Upper lobe of left lung (tissue), 6 donors: ENCODE measurements around the gene MFSD2B. TPM values are rescaled to one million over a fixed set of nuclear protein-coding genes. Genes with fewer than 3 reads are reported as not detected.

Experiments used
- ATAC-seq, 2 donors: fragments of 200-7000 bp; cut with Tn5 transposase; one replicate each; pipeline ENCODE4 v1.9.1; 2022; ENCODE audit warnings: mild to moderate bottlenecking in 2 of 2, moderate library complexity in 2 of 2; ENCODE audit not compliant: low FRiP score in 2 of 2
- DNase-seq, 2 donors: peaks; one replicate each; pipeline ENCODE4 v3.0.0-alpha.2; 2019 to 2020
- H3K27ac ChIP-seq, 4 donors: fragments of 200-600 bp; sonication (generic); one replicate each; pipeline ENCODE4 v1.5.1; 2016 to 2019
- H3K27me3 ChIP-seq, 4 donors: fragments of 200-600 bp; sonication (generic); one replicate each; pipeline ENCODE4 v1.5.1; 2017 to 2019
- H3K36me3 ChIP-seq, 4 donors: fragments of 200-600 bp; sonication (generic); one replicate each; pipeline ENCODE4 v1.5.1; 2016 to 2019
- H3K4me1 ChIP-seq, 4 donors: fragments of 200-600 bp; sonication (generic); one replicate each; pipeline ENCODE4 v1.5.1; 2018 to 2019
- H3K4me3 ChIP-seq, 4 donors: fragments of 200-600 bp; sonication (generic); one replicate each; pipeline ENCODE4 v1.5.1; 2017 to 2019; ENCODE audit warnings: mild to moderate bottlenecking in 2 of 4, moderate library complexity in 1 of 4
- H3K9me3 ChIP-seq, 4 donors: fragments of 200-600 bp; sonication (generic); one replicate each; pipeline ENCODE4 v1.5.1; 2018 to 2019
- EP300 ChIP-seq, 4 donors: sonication (generic); formaldehyde crosslinking; IDR thresholded peaks; one replicate each; pipeline ENCODE4 v1.5.1; 2017; ENCODE audit warnings: antibody characterized with exemption in 4 of 4, control low read depth in 2 of 4
- POLR2A ChIP-seq, 4 donors: fragments of 450-650 bp; IDR thresholded peaks; one replicate each; pipeline ENCODE4 v1.5.1; 2016 to 2017; ENCODE audit warnings: antibody characterized with exemption in 4 of 4, mild to moderate bottlenecking in 2 of 4
- POLR2AphosphoS5 ChIP-seq, 2 donors: sonication (generic); formaldehyde crosslinking; IDR thresholded peaks; one replicate each; pipeline ENCODE4 v1.5.1; 2017; ENCODE audit warnings: antibody characterized with exemption in 2 of 2
- WGBS, 2 donors: methylation state at CpG; one replicate each; pipeline ENCODE4 v1.1.5; 2017 to 2018; 5-methylcytosine and 5-hydroxymethylcytosine counted together
- total RNA-seq, 6 donors: library from RNA; depleted of rRNA in 4 of 6; stranded (reverse); fragments of >200 nt in 4 of 6; gene quantifications; one replicate each; pipeline versions ENCODE4 v1.1.0 to v1.2.1, GENCODE V29; 2016 to 2021
- TF ChIP-seq, protein P1 (sequence below), 6 experiments: fragments of 450-650 bp in 4 of 6; fragments of 200-600 bp in 2 of 6; sonication (generic) in 2 of 6; IDR thresholded peaks; one replicate each; pipeline ENCODE4 v1.5.1; 2016 to 2019; ENCODE audit warnings: antibody characterized with exemption in 6 of 6
- donor health status: DM: no; HTN: no; CAD: no; lungs with moderate emphysema.
- donor health status: DM: no; HTN: yes; CAD: no; lungs with severe emphysema.

The MFSD2B gene, protein sequence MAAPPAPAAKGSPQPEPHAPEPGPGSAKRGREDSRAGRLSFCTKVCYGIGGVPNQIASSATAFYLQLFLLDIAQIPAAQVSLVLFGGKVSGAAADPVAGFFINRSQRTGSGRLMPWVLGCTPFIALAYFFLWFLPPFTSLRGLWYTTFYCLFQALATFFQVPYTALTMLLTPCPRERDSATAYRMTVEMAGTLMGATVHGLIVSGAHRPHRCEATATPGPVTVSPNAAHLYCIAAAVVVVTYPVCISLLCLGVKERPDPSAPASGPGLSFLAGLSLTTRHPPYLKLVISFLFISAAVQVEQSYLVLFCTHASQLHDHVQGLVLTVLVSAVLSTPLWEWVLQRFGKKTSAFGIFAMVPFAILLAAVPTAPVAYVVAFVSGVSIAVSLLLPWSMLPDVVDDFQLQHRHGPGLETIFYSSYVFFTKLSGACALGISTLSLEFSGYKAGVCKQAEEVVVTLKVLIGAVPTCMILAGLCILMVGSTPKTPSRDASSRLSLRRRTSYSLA
- total RNA-seq: 1 to 10 TPM in 1 of 6 donors, under 1 TPM in 4, not detected in 1; 0.40 to 1.8 (median 0.76) TPM

DNA sequence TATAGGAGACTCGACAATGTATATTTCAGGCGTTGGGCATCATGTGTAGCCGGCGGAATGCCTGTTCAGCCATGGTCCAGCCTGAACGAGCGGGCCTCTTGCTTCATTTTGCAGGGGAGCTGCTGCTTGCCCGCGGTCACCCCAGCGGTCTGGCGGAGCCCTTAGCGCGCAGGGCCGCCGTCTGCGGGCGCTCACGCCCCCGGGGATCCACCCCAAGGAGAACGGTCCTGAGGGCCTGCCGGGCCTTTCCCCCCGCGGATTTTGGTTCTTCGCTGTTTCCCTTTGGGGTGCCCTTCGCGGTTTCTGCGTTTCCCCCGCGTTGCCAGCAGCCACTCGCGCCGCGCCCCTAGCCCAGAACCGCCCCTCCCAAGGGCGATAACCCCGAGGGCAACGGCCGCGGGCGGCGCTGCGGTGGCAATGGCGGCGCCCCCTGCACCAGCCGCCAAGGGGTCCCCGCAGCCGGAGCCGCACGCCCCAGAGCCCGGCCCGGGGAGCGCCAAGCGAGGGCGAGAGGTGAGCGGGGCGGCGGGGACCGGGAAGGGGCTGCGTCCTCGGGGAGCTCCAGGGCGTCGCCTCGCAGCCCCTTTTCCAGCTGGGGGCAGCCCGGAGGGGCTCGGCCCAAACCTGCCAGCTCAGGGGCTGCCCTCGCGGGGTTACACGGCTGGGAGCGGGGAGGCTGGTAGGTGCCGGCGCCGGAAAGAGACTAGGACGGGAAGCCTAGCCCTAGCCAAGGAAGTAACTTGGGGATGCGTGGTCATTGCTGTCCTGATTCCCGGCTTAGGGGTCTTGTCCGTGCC is at the start of gene MFSD2B:
TSS of gene MFSD2B (plus strand) at position 406 of the 797 bp plus-strand sequence. CDS start at position 418, 12 bp downstream.
- no peaks in the 10 kb centered on the region for H3K9me3 ChIP-seq
- DNase-seq: peak in 1 of 2 donors; percentile 84
- peak in 1 of 2 donors; percentile 51 for ATAC-seq
- H3K27me3 ChIP-seq: peaks cover 0 to 23% (median 14%) of the 10 kb centered on the region in 4 donors
- H3K4me1 ChIP-seq: peaks cover 10 to 13% (median 12%) of the 10 kb centered on the region in 4 donors
- H3K27ac ChIP-seq: no peak within 1 kb of the TSS
- peak within 1 kb of the TSS; percentile 0 to 46 (median 36) for H3K4me3 ChIP-seq
- TF ChIP-seq, protein P1, sequence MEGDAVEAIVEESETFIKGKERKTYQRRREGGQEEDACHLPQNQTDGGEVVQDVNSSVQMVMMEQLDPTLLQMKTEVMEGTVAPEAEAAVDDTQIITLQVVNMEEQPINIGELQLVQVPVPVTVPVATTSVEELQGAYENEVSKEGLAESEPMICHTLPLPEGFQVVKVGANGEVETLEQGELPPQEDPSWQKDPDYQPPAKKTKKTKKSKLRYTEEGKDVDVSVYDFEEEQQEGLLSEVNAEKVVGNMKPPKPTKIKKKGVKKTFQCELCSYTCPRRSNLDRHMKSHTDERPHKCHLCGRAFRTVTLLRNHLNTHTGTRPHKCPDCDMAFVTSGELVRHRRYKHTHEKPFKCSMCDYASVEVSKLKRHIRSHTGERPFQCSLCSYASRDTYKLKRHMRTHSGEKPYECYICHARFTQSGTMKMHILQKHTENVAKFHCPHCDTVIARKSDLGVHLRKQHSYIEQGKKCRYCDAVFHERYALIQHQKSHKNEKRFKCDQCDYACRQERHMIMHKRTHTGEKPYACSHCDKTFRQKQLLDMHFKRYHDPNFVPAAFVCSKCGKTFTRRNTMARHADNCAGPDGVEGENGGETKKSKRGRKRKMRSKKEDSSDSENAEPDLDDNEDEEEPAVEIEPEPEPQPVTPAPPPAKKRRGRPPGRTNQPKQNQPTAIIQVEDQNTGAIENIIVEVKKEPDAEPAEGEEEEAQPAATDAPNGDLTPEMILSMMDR (IDR thresholded peaks at IDR 0.05): no peak
- TF ChIP-seq POLR2AphosphoS5 (IDR thresholded peaks at IDR 0.05) (no peak), POLR2A (IDR thresholded peaks at IDR 0.05) (no peak), EP300 (IDR thresholded peaks at IDR 0.05) (no peak)
- WGBS, 2 donors: 4 to 14% methylated on average over 9 to 46 of the region's 75 CpGs
- no peaks in the 10 kb centered on the region for H3K36me3 ChIP-seq

DNA sequence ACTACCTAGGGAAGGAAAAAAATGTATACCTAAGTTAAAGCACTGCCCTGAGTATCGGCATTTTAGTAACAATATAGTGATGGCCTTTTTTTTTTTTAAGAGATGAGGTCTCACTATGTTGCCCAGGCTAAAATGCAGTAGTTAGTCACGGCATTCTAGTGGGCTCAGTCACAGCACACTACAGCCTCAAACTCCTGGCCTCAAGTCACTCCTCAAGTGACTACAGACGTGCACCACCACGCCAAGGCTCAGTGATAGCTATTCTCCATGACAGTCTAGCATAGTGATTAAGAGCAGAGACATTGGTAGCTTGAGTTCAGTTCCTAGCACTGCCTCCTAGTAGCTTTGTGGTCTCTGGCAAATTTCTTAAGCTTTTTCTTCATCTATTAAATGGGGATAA is 42.0 kb upstream of the MFSD2B start:
- peaks cover 0 to 16% (median 6%) of the 10 kb centered on the region in 4 donors for H3K36me3 ChIP-seq
- H3K9me3 ChIP-seq: no peaks in the 10 kb centered on the region
- no peaks in the 10 kb centered on the region for H3K4me1 ChIP-seq
- no peak overlapping the region for H3K27ac ChIP-seq
- 97 to 99% methylated on average over 4 of the region's 4 CpGs for WGBS, 2 donors
- H3K4me3 ChIP-seq: no peak overlapping the region
- DNase-seq: no peak
- H3K27me3 ChIP-seq: no peaks in the 10 kb centered on the region
- no peak for ATAC-seq
- TF ChIP-seq EP300 (IDR thresholded peaks at IDR 0.05) (no peak), POLR2A (IDR thresholded peaks at IDR 0.05) (no peak), POLR2AphosphoS5 (IDR thresholded peaks at IDR 0.05) (no peak)
- TF ChIP-seq, protein P1 (IDR thresholded peaks at IDR 0.05): no peak

DNA sequence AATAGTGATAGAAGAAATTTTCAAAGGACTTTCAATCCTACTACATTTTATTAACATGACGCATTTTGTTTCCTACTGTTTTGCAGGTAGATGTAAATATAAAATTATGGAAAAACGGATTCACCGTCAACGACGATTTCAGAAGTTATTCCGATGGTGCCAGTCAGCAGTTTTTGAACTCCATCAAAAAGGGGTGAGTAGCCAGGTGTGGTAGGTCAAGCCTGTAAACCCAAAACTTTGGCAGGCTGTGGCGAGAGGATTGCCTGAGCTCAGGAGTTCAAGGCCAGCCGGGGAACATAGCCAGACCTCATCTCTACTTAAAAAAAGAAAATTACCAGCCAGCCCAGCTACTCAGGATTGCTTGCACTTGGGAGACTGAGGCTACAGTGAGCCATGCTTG is 33.0 kb upstream of the MFSD2B start:
- H3K27ac ChIP-seq: no peak overlapping the region
- H3K4me1 ChIP-seq: no peaks in the 10 kb centered on the region
- peaks cover 3 to 52% (median 15%) of the 10 kb centered on the region in 4 donors for H3K36me3 ChIP-seq
- ATAC-seq: no peak
- TF ChIP-seq, protein P1 (IDR thresholded peaks at IDR 0.05): no peak
- TF ChIP-seq POLR2AphosphoS5 (IDR thresholded peaks at IDR 0.05) (no peak), EP300 (IDR thresholded peaks at IDR 0.05) (no peak), POLR2A (IDR thresholded peaks at IDR 0.05) (no peak)
- no peaks in the 10 kb centered on the region for H3K9me3 ChIP-seq
- H3K27me3 ChIP-seq: no peaks in the 10 kb centered on the region
- H3K4me3 ChIP-seq: no peak overlapping the region
- WGBS, 2 donors: 90 to 99% methylated on average over 8 of the region's 8 CpGs
- no peak for DNase-seq

DNA sequence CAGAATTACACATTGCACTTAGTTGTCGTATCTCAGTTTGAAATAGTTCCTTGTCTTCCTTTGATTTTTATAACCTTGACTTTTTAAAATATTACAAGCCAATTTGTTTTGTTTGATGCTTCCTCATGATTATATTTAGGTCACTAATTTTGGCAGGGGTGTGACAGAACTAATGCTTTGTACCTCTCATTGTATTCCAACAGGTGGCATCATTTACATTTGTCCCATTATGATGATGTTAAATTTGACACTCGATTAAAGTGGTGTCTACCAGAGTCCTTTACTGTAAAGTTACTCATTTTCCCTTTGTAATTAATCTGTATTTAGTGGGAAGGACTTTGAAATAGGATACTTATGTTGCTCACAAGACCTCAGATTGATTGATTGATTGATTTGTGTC is 21.5 kb upstream of the MFSD2B start:
- no peak overlapping the region for H3K27ac ChIP-seq
- no peaks in the 10 kb centered on the region for H3K9me3 ChIP-seq
- WGBS, 2 donors: 54 to 57% methylated on average over 2 of the region's 2 CpGs
- no peaks in the 10 kb centered on the region for H3K4me1 ChIP-seq
- no peaks in the 10 kb centered on the region for H3K27me3 ChIP-seq
- no peak overlapping the region for H3K4me3 ChIP-seq
- TF ChIP-seq POLR2A (IDR thresholded peaks at IDR 0.05): no peak
- TF ChIP-seq POLR2AphosphoS5 (IDR thresholded peaks at IDR 0.05): no peak
- no peak for TF ChIP-seq EP300 (IDR thresholded peaks at IDR 0.05)
- TF ChIP-seq, protein P1 (IDR thresholded peaks at IDR 0.05): peak in 2 of 6 experiments; percentile 25 to 42
- peaks cover 0 to 31% (median 8%) of the 10 kb centered on the region in 4 donors for H3K36me3 ChIP-seq
- ATAC-seq (no peak), DNase-seq (no peak)
